DMS 273 (cell line): ENCODE results near the gene EFNA4.
"Not testable (repeated sequence)": the region's sequence is repeated elsewhere in the genome, so short reads cannot be mapped to it uniquely, and the experiment has no call there.

ENCODE experiments used
- DNase-seq: peaks from one replicate; lab custom pipeline; 2025; ENCODE audit not compliant: unreplicated experiment; lab: John Stamatoyannopoulos, UW

Gene EFNA4

GRCh38 chr1:155116113-155116764, 52.7 kb downstream of the EFNA4 start:
- DNase-seq = no peak

GRCh38 chr1:155117610-155118009, 54.1 kb downstream of the EFNA4 start:
- no peak for DNase-seq

- DNase-seq = not testable (repeated sequence)
Measured at GRCh38 chr1:155118090-155118489, 54.5 kb downstream of the EFNA4 start.
